Measurements from ENCODE around the gene KDM4D.

DNA sequence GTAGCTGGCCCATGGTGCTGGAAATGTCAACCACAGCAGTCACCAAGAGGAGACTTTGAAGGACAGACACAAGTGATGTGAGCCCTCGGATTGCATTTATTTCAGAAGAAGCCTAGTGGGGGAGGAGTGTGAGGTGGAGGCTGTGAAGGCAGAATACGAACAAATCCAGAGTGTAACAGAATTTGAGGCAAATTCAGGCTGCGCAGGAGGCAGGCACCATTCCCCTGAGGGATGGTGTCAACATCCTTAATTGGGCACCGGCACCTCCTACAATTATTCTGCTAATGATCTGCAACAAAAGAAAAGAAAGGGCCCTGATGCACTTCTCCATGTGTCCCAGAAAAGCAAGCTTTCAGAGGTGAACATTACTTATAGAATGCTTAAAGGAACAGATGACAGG, 32.4 kb upstream of the KDM4D start:
- TF ChIP-seq, protein P1, sequence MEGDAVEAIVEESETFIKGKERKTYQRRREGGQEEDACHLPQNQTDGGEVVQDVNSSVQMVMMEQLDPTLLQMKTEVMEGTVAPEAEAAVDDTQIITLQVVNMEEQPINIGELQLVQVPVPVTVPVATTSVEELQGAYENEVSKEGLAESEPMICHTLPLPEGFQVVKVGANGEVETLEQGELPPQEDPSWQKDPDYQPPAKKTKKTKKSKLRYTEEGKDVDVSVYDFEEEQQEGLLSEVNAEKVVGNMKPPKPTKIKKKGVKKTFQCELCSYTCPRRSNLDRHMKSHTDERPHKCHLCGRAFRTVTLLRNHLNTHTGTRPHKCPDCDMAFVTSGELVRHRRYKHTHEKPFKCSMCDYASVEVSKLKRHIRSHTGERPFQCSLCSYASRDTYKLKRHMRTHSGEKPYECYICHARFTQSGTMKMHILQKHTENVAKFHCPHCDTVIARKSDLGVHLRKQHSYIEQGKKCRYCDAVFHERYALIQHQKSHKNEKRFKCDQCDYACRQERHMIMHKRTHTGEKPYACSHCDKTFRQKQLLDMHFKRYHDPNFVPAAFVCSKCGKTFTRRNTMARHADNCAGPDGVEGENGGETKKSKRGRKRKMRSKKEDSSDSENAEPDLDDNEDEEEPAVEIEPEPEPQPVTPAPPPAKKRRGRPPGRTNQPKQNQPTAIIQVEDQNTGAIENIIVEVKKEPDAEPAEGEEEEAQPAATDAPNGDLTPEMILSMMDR (IDR thresholded peaks at IDR 0.05) = no peak
- no peak for TF ChIP-seq POLR2A (IDR thresholded peaks at IDR 0.05)
- TF ChIP-seq EP300 (IDR thresholded peaks at IDR 0.05) = no peak

All from ovary (tissue), 3 donors.